Effector memory CD4-positive, alpha-beta T cell (primary cell): ENCODE measurements around the gene LRRN2.

Experiments used
- DNase-seq, 3 donors: peaks; one replicate each; pipeline ENCODE4 v3.0.0-alpha.2; 2020
- H3K27ac ChIP-seq: 2 replicates; pipeline ENCODE4 v1.7.0; 2013; ENCODE audit warnings: mild to moderate bottlenecking, low read length, moderate library complexity; ENCODE audit not compliant: insufficient read depth, poor library complexity, severe bottlenecking
- H3K27me3 ChIP-seq: replicated peaks from 2 replicates; pipeline ENCODE4 v1.7.0; 2013; ENCODE audit warnings: mild to moderate bottlenecking, low read length; ENCODE audit not compliant: insufficient read depth, control insufficient read depth, poor library complexity, severe bottlenecking
- H3K36me3 ChIP-seq: 2 replicates; pipeline ENCODE4 v1.7.0; 2013; ENCODE audit warnings: mild to moderate bottlenecking, low read length, moderate library complexity; ENCODE audit not compliant: control insufficient read depth, insufficient read depth
- H3K4me1 ChIP-seq: 2 replicates; pipeline ENCODE4 v1.7.0; 2013; ENCODE audit warnings: low read length, mild to moderate bottlenecking; ENCODE audit not compliant: control insufficient read depth, insufficient read depth, poor library complexity, severe bottlenecking
- H3K4me3 ChIP-seq: 2 replicates; pipeline ENCODE4 v1.7.0; 2013; ENCODE audit warnings: low read length, low read depth, mild to moderate bottlenecking; ENCODE audit not compliant: insufficient read depth, poor library complexity, severe bottlenecking
- H3K9me3 ChIP-seq: 2 replicates; pipeline ENCODE4 v1.7.0; 2013; ENCODE audit warnings: mild to moderate bottlenecking, low read length, moderate library complexity; ENCODE audit not compliant: control insufficient read depth

Gene LRRN2

DNA sequence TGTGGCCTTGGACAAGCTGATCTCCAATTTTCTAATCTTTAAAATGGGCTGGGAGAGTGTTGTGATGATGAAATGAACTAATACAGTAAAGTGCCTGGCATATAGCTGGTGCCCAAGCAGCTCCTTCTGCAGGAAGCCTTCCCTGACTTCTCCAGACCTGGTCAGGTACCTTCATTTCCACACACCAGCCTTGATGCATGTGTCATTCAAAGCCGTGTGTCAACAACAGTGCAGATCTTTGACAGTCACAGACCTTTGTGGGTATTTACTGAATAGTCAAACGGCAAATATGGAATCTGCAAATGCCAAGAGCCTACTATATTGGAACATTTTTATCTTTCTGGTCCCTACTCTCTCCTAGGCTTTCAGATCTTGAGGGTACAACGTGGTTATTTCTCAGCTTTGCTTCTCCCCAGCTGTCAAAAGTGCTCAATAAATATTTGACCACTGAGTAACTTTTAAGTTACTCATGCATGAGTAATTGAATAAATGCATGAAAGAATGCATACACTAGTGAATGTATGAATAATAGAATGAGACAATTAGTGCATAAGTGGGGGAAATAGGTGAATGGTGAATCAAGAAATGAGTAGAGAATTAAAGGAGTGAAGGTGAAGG is 94.0 kb downstream of the LRRN2 start:
- no peak for DNase-seq
- Histone ChIP-seq H3K27me3 (no peaks in the 10 kb centered on the region), H3K4me1 (no peaks in the 10 kb centered on the region)

DNA sequence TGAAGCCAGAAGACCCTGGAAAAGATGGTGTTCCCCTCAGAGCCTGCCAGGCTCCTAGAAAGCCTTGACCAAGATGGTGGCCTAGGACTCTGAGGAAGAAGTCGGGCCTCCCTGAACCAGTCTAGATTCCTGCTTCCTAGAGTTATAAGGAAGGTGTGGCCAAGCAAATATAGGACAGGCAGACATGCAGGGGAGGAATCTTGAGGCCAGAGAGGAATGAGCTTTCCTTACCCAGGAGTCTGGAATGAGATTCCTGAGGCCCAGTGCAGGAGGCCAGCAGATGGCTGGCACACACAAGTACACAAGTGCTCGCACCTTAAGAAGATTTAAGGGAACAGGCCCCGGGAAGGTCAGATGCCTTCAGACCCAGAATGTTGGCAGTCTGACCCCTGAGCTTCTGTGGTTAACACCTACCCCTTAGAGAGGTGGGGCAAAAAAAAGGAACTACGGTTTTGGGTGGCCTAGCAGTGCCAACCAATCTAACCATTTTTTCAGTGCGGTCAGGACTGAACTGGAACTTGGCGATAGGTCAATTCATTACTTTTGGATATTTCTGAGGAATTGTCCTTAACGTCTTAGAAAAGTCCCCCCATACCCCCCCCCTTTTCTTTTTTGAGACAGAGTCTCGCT is 96.0 kb downstream of the LRRN2 start:
- Histone ChIP-seq H3K27ac (no peak overlapping the region), H3K4me3 (no peak overlapping the region), H3K27me3 (no peaks in the 10 kb centered on the region), H3K36me3 (no peaks in the 10 kb centered on the region), H3K9me3 (no peaks in the 10 kb centered on the region), H3K4me1 (no peaks in the 10 kb centered on the region)
- DNase-seq: no peak

More for the DNA sequence above, 94.0 kb downstream of the LRRN2 start:
- H3K36me3 ChIP-seq: no peaks in the 10 kb centered on the region
- no peak overlapping the region for H3K27ac ChIP-seq
- no peaks in the 10 kb centered on the region for H3K9me3 ChIP-seq
- no peak overlapping the region for H3K4me3 ChIP-seq

DNA sequence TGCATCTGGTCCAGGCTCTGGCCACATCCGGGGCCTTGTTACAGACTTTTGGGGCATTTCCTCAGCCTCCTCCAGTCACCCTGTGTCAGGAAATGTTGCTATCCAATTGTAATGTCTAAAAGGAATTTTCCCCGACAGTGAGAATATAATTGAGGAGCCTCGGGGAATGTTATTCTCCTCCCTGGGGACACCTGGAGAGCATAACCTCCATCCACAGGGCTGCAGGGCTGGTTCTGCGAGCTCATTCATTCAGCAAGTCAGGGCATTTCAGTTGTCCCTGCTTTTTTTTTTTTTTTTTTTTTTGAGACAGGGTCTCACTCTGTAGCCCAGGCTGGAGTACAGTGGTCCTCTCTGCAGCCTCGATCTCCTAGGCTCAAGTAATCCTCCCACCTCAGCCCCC is 96.7 kb downstream of the LRRN2 start:
- H3K36me3 ChIP-seq: no peaks in the 10 kb centered on the region
- no peaks in the 10 kb centered on the region for H3K4me1 ChIP-seq
- no peak for DNase-seq
- no peak overlapping the region for H3K27ac ChIP-seq
- no peaks in the 10 kb centered on the region for H3K9me3 ChIP-seq
- no peak overlapping the region for H3K4me3 ChIP-seq
- H3K27me3 ChIP-seq: no peaks in the 10 kb centered on the region

DNA sequence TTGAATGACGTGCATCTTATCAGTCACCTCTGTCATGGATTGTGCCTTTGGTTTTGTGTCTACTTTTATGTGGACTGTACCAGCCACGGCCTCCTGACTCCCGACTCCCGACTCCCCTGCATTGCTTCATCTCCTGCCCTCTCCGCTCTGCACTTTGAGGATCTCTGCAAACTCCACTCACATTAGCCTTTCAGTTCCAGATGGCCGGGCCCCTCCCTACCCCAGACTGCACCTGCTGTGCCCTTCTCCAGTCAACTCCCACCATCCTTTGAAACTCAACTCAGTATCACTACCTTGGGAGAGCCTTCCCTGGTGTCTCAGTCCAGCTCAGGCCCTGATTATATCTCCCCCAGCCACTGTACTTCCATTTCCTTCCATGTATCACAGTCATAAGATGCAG is 97.9 kb downstream of the LRRN2 start:
- Histone ChIP-seq H3K27ac (no peak overlapping the region), H3K4me3 (no peak overlapping the region), H3K27me3 (no peaks in the 10 kb centered on the region), H3K36me3 (no peaks in the 10 kb centered on the region), H3K4me1 (no peaks in the 10 kb centered on the region), H3K9me3 (no peaks in the 10 kb centered on the region)
- DNase-seq: no peak

DNA sequence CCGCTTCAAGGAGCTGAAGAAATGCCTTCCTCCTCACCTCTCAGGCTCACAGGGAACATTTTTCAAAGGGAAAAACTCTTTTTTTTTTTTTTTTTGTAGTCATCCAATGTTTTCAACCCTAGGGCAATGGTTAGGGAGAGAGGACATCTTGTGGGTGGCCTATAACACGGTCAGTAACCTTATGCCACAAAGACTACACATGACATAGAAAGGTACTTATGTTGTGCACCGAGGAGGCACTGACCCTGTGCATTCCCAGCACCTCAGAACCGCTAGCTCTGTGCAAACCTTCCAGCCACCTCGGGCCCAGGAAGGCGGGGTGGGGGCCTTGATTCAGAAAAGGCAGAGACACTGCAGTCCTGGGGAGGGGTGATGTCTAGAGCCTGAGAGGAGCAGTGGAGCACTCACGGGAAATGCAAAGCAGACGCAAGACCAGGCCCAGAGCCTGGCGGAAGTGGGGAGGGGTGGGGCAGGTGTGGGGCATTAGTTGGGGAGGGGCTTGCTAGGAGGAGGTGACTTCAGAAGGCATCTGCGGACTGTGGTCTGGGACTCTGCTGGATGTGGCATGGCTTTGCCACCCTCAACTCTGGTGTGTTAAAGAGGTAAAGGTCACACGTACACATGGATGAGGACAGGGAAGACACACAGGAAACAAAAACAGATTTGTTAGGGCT is 100.7 kb downstream of the LRRN2 start:
- no peaks in the 10 kb centered on the region for H3K36me3 ChIP-seq
- no peak overlapping the region for H3K4me3 ChIP-seq
- peak in 1 of 3 donors; percentile 4 for DNase-seq
- H3K27ac ChIP-seq: no peak overlapping the region
- no peaks in the 10 kb centered on the region for H3K4me1 ChIP-seq
- H3K9me3 ChIP-seq: no peaks in the 10 kb centered on the region
- H3K27me3 ChIP-seq: no peaks in the 10 kb centered on the region

DNA sequence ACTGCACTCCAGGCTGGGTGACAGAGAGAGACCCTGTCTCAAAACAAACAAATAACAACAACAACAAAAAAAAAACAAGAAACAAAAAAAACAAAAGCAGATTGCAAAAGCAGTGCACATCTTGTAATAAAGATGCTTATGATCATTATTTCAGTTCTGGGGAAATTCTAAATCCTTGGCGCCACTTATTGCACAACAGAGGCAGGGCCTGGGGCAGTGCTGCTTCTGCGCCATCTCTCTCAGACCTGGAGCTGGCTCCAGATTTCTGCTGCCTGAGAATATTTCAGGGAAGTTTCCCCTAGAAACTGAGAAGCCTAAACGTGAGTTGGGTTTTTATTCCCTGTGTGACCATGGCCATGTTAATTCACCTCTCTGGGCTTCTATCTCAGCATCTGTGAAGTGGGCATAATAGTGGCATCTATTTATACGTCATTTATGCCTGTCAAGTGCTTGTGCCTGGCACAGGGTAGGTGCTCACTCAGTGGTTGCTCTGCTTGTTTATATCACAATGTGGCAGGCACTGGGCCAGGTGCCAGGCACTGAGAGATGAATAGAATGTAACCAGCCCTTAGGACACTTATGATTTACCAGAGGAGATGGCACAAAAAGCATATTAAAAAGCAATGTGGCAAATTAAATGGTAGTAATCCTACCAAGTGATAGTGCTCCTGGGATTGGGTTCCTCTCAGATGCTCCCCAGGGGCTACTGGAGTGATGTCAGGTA is 101.5 kb downstream of the LRRN2 start:
- H3K4me3 ChIP-seq: no peak overlapping the region
- no peaks in the 10 kb centered on the region for H3K36me3 ChIP-seq
- H3K27ac ChIP-seq: no peak overlapping the region
- no peak for DNase-seq
- H3K27me3 ChIP-seq: no peaks in the 10 kb centered on the region
- no peaks in the 10 kb centered on the region for H3K9me3 ChIP-seq
- H3K4me1 ChIP-seq: peaks cover 4% of the 10 kb centered on the region

DNA sequence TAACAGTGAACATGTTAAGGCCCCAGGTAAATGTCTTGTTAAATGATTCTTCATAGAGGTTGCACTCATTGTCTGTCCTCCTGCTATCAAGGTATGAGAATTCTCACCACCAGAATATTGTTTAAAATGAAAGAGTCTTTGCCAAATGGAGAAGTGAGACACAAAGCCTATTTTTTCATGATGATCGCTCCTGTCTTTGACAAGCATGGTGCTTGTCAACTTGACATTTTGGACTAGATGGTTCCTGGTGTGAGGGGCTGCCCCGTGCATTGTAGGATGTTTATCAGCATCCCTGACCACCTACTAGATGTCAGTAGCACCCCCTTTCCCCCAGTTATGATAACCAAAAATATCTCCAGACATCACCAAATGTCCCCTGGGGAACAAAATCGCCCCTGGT is 103.8 kb downstream of the LRRN2 start:
- H3K4me1 ChIP-seq: peaks cover 4% of the 10 kb centered on the region
- no peak overlapping the region for H3K27ac ChIP-seq
- H3K4me3 ChIP-seq: no peak overlapping the region
- DNase-seq: no peak
- no peaks in the 10 kb centered on the region for H3K9me3 ChIP-seq
- H3K27me3 ChIP-seq: no peaks in the 10 kb centered on the region
- no peaks in the 10 kb centered on the region for H3K36me3 ChIP-seq

DNA sequence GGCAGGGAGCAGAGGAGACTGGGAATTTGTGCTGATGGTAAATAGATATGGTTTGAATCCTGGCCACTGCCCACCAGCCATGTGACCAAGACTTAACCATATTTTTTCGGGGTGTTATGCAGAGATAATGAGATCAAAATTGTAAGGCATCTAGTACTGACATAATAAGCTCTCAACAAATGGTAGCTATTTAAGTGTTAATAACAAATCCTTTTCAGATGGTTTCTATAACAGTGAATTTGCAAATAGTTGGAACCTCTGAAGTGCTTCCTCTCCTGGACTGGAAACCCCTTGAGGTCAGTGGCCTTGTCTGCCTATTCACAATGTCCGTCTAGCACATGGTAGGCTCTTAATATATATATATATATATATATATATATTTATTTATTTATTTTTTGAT is 104.7 kb downstream of the LRRN2 start:
- H3K36me3 ChIP-seq: no peaks in the 10 kb centered on the region
- H3K27me3 ChIP-seq: no peaks in the 10 kb centered on the region
- no peaks in the 10 kb centered on the region for H3K9me3 ChIP-seq
- peaks cover 4% of the 10 kb centered on the region for H3K4me1 ChIP-seq
- H3K27ac ChIP-seq: no peak overlapping the region
- DNase-seq: no peak
- no peak overlapping the region for H3K4me3 ChIP-seq

DNA sequence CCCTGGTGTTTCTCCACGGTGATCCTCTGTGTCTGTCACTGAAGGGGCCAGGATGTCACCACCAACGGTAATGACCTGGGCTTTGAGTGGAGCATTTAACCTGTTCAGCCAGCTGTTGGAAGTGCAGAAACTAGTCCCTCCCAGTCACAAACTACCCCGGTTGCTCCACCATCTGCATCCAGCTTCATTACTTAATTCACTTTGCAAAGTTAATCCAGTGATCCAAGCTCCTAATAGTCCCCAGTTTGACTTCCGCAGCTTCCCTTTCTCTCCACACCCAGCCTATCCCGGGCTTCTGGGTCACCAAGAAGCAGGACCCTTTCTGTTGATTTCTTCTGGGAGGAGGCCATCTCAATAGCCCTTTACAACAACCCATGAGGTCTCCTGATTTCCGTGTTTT is 105.9 kb downstream of the LRRN2 start:
- H3K4me1 ChIP-seq: peaks cover 4% of the 10 kb centered on the region
- H3K36me3 ChIP-seq: no peaks in the 10 kb centered on the region
- H3K27ac ChIP-seq: peak overlapping the region; percentile 37
- no peak overlapping the region for H3K4me3 ChIP-seq
- no peaks in the 10 kb centered on the region for H3K9me3 ChIP-seq
- no peak for DNase-seq
- no peaks in the 10 kb centered on the region for H3K27me3 ChIP-seq
